DOHH2 (cell line): ENCODE results near the gene TEX261.

Experiments used
- H3F3A ChIP-seq: fragments of 200-600 bp; sonication (generic), shearing (Covaris generic); 2 replicates; pipeline ENCODE4 v1.6.0; 2016; ENCODE audit warnings: antibody characterized with exemption, mild to moderate bottlenecking; ENCODE audit not compliant: control insufficient read depth, insufficient read depth
- H3K27ac ChIP-seq: fragments of 200-600 bp; sonication (generic); 2 replicates; pipeline ENCODE4 v1.5.1; 2014; ENCODE audit warnings: low read depth, mild to moderate bottlenecking, low read length, moderate library complexity
- H3K27me3 ChIP-seq: fragments of 200-600 bp; sonication (generic); 2 replicates; pipeline ENCODE4 v1.6.1; 2014; ENCODE audit warnings: mild to moderate bottlenecking, low read length, mixed read lengths; ENCODE audit not compliant: control insufficient read depth
- H3K36me3 ChIP-seq: fragments of 200-600 bp; sonication (generic); 2 replicates; pipeline ENCODE4 v1.6.1; 2014; ENCODE audit warnings: mild to moderate bottlenecking, low read length, moderate library complexity, mixed read lengths; ENCODE audit not compliant: control insufficient read depth
- H3K4me1 ChIP-seq: fragments of 200-600 bp; sonication (generic); 2 replicates; pipeline ENCODE4 v1.6.1; 2014; ENCODE audit warnings: mild to moderate bottlenecking, low read length, mixed read lengths; ENCODE audit not compliant: control insufficient read depth
- H3K4me2 ChIP-seq: fragments of 200-600 bp; sonication (generic); 2 replicates; pipeline ENCODE4 v1.6.0; 2014; ENCODE audit warnings: mild to moderate bottlenecking, low read length, moderate library complexity
- H3K4me3 ChIP-seq: fragments of 200-600 bp; sonication (generic); 2 replicates; pipeline ENCODE4 v1.5.1; 2014; ENCODE audit warnings: mild to moderate bottlenecking, low read length, mixed read lengths
- H3K79me2 ChIP-seq: fragments of 200-600 bp; sonication (generic); 2 replicates; pipeline ENCODE4 v1.6.1; 2014; ENCODE audit warnings: mild to moderate bottlenecking, low read length, mixed read lengths; ENCODE audit not compliant: control insufficient read depth
- H3K9me2 ChIP-seq: fragments of 200-600 bp; sonication (generic); replicated peaks from 2 replicates; pipeline ENCODE4 v1.6.1; 2014; ENCODE audit warnings: mild to moderate bottlenecking, low read length, mixed read lengths; ENCODE audit not compliant: control insufficient read depth
- H3K9me3 ChIP-seq: fragments of 200-600 bp; sonication (generic); 2 replicates; pipeline ENCODE4 v1.6.1; 2014; ENCODE audit warnings: antibody characterized with exemption, low read length, mixed read lengths; ENCODE audit not compliant: control insufficient read depth, insufficient read depth
- H4K20me1 ChIP-seq: fragments of 200-600 bp; sonication (generic); 2 replicates; pipeline ENCODE4 v1.6.0; 2014; ENCODE audit warnings: low read depth, mild to moderate bottlenecking, antibody characterized with exemption, low read length, moderate library complexity; ENCODE audit not compliant: control insufficient read depth, insufficient read depth
- CTCF ChIP-seq: fragments of 200-600 bp; sonication (generic); IDR thresholded peaks from one replicate; pipeline ENCODE4 v1.5.1; 2014; ENCODE audit warnings: antibody characterized with exemption, mild to moderate bottlenecking, low read depth, low read length; ENCODE audit not compliant: poor library complexity, severe bottlenecking
- EZH2phosphoT487 ChIP-seq: fragments of 200-600 bp; sonication (generic); IDR thresholded peaks from 2 replicates; pipeline ENCODE4 v1.6.1; 2017; ENCODE audit warnings: borderline replicate concordance, mild to moderate bottlenecking, antibody characterized with exemption, low read length, moderate library complexity, mixed read lengths

The TEX261 gene

GRCh38 chr2:70957798-70958197, 36.9 kb downstream of the TEX261 start:
- no peaks in the 10 kb centered on the region for H3K36me3 ChIP-seq
- no peaks in the 10 kb centered on the region for H3K79me2 ChIP-seq
- peaks cover 22% of the 10 kb centered on the region for H3K27me3 ChIP-seq
- no peaks in the 10 kb centered on the region for H3F3A ChIP-seq
- H4K20me1 ChIP-seq: no peaks in the 10 kb centered on the region
- no peaks in the 10 kb centered on the region for H3K9me3 ChIP-seq
- no peak overlapping the region for H3K4me3 ChIP-seq
- no peaks in the 10 kb centered on the region for H3K9me2 ChIP-seq
- H3K27ac ChIP-seq: no peak overlapping the region
- no peak for TF ChIP-seq CTCF
- no peak for TF ChIP-seq EZH2phosphoT487
- H3K4me2 ChIP-seq: no peak overlapping the region
- peaks cover 9% of the 10 kb centered on the region for H3K4me1 ChIP-seq

DNA sequence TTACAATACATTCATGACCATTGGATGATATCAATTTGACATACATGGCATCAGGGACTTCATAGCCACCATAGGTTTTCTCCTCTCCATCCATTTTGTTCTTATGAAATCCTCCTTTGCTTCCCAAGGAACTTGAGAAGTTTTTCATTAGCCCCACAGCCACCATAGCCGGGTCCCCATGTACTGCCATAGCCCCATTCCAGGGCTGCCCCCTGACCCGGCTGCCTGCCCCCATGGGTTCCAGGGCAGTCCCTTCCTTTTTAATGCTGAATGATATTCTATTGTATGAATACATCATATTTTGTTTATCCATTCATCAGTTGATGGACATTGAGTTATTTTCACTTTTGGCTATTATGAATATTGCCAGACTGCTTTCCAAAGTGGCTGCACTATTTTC, 38.5 kb downstream of the TEX261 start:
- H3F3A ChIP-seq: no peaks in the 10 kb centered on the region
- no peak for TF ChIP-seq CTCF
- TF ChIP-seq EZH2phosphoT487: no peak
- no peaks in the 10 kb centered on the region for H3K79me2 ChIP-seq
- H3K4me2 ChIP-seq: no peak overlapping the region
- peaks cover 22% of the 10 kb centered on the region for H3K27me3 ChIP-seq
- H3K9me2 ChIP-seq: no peaks in the 10 kb centered on the region
- H3K27ac ChIP-seq: no peak overlapping the region
- no peaks in the 10 kb centered on the region for H3K36me3 ChIP-seq
- H3K4me3 ChIP-seq: no peak overlapping the region
- H4K20me1 ChIP-seq: no peaks in the 10 kb centered on the region
- no peaks in the 10 kb centered on the region for H3K9me3 ChIP-seq
- peaks cover 9% of the 10 kb centered on the region for H3K4me1 ChIP-seq

- no peak for TF ChIP-seq EZH2phosphoT487
- no peak for TF ChIP-seq CTCF
- H3K36me3 ChIP-seq: no peaks in the 10 kb centered on the region
- H3K4me1 ChIP-seq: peaks cover 9% of the 10 kb centered on the region
- H3F3A ChIP-seq: 0 out of 2 replicates have a peak, but pooled peaks cover 2% of the 10 kb centered on the region
- H3K27me3 ChIP-seq: peaks cover 22% of the 10 kb centered on the region
- no peaks in the 10 kb centered on the region for H3K9me3 ChIP-seq
- H3K79me2 ChIP-seq: no peaks in the 10 kb centered on the region
- H3K27ac ChIP-seq: no peak overlapping the region
- no peaks in the 10 kb centered on the region for H3K9me2 ChIP-seq
- no peaks in the 10 kb centered on the region for H4K20me1 ChIP-seq
- H3K4me3 ChIP-seq: no peak overlapping the region
- H3K4me2 ChIP-seq: no peak overlapping the region
Observed at GRCh38 chr2:70954886-70955285, 39.8 kb downstream of the TEX261 start.
